Vein endothelial cell (primary cell): ENCODE measurements around the gene VPS8. TPM values are rescaled to one million over a fixed set of nuclear protein-coding genes. Genes with fewer than 3 reads are reported as not detected.

ENCODE experiments used
- total RNA-seq: library from RNA; depleted of rRNA; stranded (reverse); fragments of >200 nt; gene quantifications from 2 replicates; pipeline ENCODE4 v1.2.3, GENCODE V29; 2012

The VPS8 gene, protein sequence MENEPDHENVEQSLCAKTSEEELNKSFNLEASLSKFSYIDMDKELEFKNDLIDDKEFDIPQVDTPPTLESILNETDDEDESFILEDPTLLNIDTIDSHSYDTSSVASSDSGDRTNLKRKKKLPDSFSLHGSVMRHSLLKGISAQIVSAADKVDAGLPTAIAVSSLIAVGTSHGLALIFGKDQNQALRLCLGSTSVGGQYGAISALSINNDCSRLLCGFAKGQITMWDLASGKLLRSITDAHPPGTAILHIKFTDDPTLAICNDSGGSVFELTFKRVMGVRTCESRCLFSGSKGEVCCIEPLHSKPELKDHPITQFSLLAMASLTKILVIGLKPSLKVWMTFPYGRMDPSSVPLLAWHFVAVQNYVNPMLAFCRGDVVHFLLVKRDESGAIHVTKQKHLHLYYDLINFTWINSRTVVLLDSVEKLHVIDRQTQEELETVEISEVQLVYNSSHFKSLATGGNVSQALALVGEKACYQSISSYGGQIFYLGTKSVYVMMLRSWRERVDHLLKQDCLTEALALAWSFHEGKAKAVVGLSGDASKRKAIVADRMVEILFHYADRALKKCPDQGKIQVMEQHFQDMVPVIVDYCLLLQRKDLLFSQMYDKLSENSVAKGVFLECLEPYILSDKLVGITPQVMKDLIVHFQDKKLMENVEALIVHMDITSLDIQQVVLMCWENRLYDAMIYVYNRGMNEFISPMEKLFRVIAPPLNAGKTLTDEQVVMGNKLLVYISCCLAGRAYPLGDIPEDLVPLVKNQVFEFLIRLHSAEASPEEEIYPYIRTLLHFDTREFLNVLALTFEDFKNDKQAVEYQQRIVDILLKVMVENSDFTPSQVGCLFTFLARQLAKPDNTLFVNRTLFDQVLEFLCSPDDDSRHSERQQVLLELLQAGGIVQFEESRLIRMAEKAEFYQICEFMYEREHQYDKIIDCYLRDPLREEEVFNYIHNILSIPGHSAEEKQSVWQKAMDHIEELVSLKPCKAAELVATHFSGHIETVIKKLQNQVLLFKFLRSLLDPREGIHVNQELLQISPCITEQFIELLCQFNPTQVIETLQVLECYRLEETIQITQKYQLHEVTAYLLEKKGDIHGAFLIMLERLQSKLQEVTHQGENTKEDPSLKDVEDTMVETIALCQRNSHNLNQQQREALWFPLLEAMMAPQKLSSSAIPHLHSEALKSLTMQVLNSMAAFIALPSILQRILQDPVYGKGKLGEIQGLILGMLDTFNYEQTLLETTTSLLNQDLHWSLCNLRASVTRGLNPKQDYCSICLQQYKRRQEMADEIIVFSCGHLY (N-terminal part only)
- 50.6 and 60.7 TPM in 2 replicates for total RNA-seq

DNA sequence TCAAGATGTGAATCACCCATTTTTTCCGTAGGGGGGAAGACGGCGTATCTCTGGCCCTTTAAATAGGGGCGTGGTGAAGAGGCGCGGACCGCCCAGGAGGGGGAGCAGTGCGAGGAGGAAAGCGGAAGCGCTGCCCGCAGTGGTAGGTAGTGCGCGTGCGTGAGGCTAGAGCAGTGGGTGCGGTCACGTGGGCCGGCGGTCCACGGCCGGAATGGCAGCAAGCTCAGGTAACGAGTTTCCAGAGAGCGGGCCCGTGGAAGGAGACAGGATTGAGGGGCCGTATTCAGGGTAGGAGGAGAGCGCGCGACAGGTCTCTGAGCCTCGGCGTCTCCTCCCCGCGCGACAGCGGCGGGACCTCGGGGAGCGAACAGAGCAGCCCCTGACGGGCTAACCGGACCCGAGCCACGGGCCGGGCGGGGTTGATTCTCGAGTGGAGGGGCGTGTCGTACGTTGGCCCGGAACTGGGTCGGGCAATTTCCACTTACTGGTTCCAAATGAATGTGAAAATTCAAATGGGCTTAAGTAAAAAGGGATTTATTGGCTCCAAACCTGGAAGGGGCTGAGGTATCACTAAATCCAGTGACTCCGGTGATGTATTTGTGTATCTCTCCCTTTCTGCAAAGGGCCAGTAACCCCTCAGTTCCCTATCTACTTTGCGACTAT is at the start of gene VPS8:
Gene VPS8, plus strand, starts transcription at position 168 of the 663 bp plus-strand sequence. CDS start 12,467 bp downstream, outside the sequence.

Other genes starting within 250 kb of the VPS8 start
- gene MAGEF1, start 100.1 kb upstream of the VPS8 start, total RNA-seq = 6.9 TPM in 2 replicates